ENCODE results near the gene ASTN2. TPM values are rescaled to one million over a fixed set of nuclear protein-coding genes. Genes with fewer than 3 reads are reported as not detected.

The ASTN2 gene
- total and polyA plus RNA-seq, 10 of the 15 experiments (the other 5 are each of a cell fraction or from before 2014, with no cell fraction given) = 1.4 to 15.7 (median 7.0) TPM

DNA sequence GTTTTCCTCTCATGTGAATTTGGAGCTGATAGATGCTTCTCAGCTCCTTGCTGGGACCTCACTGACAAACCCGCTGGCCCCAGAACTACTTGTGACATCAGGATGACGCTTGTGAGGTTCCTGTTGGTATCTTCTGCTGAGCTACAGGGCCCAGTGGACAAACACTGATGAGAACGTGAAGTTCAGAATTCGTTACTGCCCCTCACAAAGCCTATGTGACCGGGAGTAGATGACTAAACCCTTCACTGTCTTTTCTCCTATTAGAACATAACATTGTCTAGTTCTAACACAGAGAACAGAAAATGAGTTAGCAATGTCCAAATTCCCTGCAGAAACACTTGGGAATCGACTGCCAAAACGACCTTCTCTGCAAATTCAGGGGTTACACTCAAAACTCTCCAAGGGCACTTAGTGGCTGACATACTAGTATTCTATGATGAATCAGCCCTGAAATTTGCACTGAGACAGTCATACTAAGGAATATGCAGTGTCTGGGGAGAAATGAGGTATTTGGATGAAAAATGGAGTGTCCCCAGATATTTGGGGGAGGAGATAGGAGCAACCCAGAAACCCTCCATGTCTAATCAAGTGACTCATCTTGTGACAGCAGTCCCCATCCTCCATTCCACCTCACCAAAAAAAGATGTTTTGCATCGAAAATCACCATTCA, 871.0 kb downstream of the ASTN2 start:
- no peaks in the 10 kb centered on the region for H3K9me3 ChIP-seq (replicated peaks; ENCODE audit: control insufficient read depth, insufficient read depth, low read length)
- H3K4me3 ChIP-seq = no peak overlapping the region
- no peak overlapping the region for H3K27ac ChIP-seq (ENCODE audit: control insufficient read depth, insufficient read depth)
- ChIA-PET RAD21 (ENCODE audit: unreplicated experiment) (no interaction called here), SMC1A (ENCODE audit: uncharacterized antibody, unreplicated experiment) (no interaction called here), CTCF (no interaction called here), POLR2A (no interaction called here)
- no peak overlapping the region for H2AFZ ChIP-seq (ENCODE audit: control insufficient read depth, low read depth, low read length)
- H3K79me2 ChIP-seq (ENCODE audit: control insufficient read depth, insufficient read depth, low read length) = no peaks in the 10 kb centered on the region
- H3K4me1 ChIP-seq (ENCODE audit: control insufficient read depth, insufficient read depth, low read length) = peaks cover 3% of the 10 kb centered on the region; the same call in 1 of the 2 replicates
- BruUV-seq (replicated peaks) = no TSS peak
- DNase-seq (ENCODE audit: low read depth, low spot score) = no peak
- no peaks in the 10 kb centered on the region for H3K36me3 ChIP-seq (ENCODE audit: control insufficient read depth in 2 of 2, insufficient read depth in 2 of 2, low read length in 1 of 2)
- in situ Hi-C loops (cut with MboI) (no loop called here), intact Hi-C loops (cut with micrococcal nuclease; ENCODE audit: unreplicated experiment) (no loop called here)
- no peak overlapping the region for H3K4me2 ChIP-seq (ENCODE audit: control insufficient read depth, insufficient read depth)
- no peak for FAIRE-seq
- no peak overlapping the region for H3K9ac ChIP-seq (ENCODE audit: control insufficient read depth, insufficient read depth, low read length)
- H3K27me3 ChIP-seq (replicated peaks in 1 of 2; ENCODE audit: control insufficient read depth in 2 of 2, insufficient read depth in 2 of 2, low read length in 1 of 2) = no peaks in the 10 kb centered on the region
- WGBS (ENCODE audit: insufficient coverage, insufficient replicate concordance, low lambda C conversion rate, missing lambda C conversion rate) = 35% methylated on average over 8 of the region's 8 CpGs
- ATAC-seq = no peak
- no peaks in the 10 kb centered on the region for H4K20me1 ChIP-seq (ENCODE audit: control insufficient read depth, insufficient read depth)
- no peak for TF ChIP-seq KDM1A (IDR thresholded peaks at IDR 0.05; ENCODE audit: borderline replicate concordance)
- no peak for TF ChIP-seq BCLAF1 (IDR thresholded peaks at IDR 0.05)
- TF ChIP-seq STAT3 (IDR thresholded peaks at IDR 0.05; ENCODE audit: low read depth, low read length) = no peak
- no peak for TF ChIP-seq SMAD1 (IDR thresholded peaks at IDR 0.05; ENCODE audit: low read depth, partially characterized antibody)
- TF ChIP-seq CBX3 (IDR thresholded peaks at IDR 0.05; ENCODE audit: borderline replicate concordance, low read depth) = no peak
- TF ChIP-seq, protein P1, sequence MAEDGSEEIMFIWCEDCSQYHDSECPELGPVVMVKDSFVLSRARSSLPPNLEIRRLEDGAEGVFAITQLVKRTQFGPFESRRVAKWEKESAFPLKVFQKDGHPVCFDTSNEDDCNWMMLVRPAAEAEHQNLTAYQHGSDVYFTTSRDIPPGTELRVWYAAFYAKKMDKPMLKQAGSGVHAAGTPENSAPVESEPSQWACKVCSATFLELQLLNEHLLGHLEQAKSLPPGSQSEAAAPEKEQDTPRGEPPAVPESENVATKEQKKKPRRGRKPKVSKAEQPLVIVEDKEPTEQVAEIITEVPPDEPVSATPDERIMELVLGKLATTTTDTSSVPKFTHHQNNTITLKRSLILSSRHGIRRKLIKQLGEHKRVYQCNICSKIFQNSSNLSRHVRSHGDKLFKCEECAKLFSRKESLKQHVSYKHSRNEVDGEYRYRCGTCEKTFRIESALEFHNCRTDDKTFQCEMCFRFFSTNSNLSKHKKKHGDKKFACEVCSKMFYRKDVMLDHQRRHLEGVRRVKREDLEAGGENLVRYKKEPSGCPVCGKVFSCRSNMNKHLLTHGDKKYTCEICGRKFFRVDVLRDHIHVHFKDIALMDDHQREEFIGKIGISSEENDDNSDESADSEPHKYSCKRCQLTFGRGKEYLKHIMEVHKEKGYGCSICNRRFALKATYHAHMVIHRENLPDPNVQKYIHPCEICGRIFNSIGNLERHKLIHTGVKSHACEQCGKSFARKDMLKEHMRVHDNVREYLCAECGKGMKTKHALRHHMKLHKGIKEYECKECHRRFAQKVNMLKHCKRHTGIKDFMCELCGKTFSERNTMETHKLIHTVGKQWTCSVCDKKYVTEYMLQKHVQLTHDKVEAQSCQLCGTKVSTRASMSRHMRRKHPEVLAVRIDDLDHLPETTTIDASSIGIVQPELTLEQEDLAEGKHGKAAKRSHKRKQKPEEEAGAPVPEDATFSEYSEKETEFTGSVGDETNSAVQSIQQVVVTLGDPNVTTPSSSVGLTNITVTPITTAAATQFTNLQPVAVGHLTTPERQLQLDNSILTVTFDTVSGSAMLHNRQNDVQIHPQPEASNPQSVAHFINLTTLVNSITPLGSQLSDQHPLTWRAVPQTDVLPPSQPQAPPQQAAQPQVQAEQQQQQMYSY (CRISPR knock-in tag; IDR thresholded peaks at IDR 0.05) = no peak
- TF ChIP-seq GATAD2B (conservative IDR thresholded peaks at IDR 0.05; ENCODE audit: low read depth) = no peak
- no peak for TF ChIP-seq RAD21 (IDR thresholded peaks at IDR 0.05; ENCODE audit: insufficient read depth, low read depth, low read length)
- no peak for TF ChIP-seq GABPA (IDR thresholded peaks at IDR 0.05; ENCODE audit: low read depth)
- TF ChIP-seq, protein P2, sequence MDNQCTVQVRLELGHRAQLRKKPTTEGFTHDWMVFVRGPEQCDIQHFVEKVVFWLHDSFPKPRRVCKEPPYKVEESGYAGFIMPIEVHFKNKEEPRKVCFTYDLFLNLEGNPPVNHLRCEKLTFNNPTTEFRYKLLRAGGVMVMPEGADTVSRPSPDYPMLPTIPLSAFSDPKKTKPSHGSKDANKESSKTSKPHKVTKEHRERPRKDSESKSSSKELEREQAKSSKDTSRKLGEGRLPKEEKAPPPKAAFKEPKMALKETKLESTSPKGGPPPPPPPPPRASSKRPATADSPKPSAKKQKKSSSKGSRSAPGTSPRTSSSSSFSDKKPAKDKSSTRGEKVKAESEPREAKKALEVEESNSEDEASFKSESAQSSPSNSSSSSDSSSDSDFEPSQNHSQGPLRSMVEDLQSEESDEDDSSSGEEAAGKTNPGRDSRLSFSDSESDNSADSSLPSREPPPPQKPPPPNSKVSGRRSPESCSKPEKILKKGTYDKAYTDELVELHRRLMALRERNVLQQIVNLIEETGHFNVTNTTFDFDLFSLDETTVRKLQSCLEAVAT (IDR thresholded peaks at IDR 0.05) = no peak
- TF ChIP-seq IRF3 (IDR thresholded peaks at IDR 0.05) = no peak
- TF ChIP-seq HCFC1 (IDR thresholded peaks at IDR 0.05; ENCODE audit: low read length) = no peak
- no peak for TF ChIP-seq YBX1 (IDR thresholded peaks at IDR 0.05)
- TF ChIP-seq NBN (IDR thresholded peaks at IDR 0.05) = no peak
- no peak for TF ChIP-seq FOXK2 (IDR thresholded peaks at IDR 0.05)
- no peak for TF ChIP-seq RBBP5 (conservative IDR thresholded peaks at IDR 0.05)
- TF ChIP-seq MYB (IDR thresholded peaks at IDR 0.05; ENCODE audit: borderline replicate concordance, low read depth, low read length) = no peak
